ENCODE measurements around the gene SPTBN1. TPM values are rescaled to one million over a fixed set of nuclear protein-coding genes. Genes with fewer than 3 reads are reported as not detected.

SPTBN1 gene
- total RNA-seq, 4 donors from 2014 or later: 353 to 606 (median 498) TPM

GRCh38 chr2:54465143-54465542, 9.0 kb downstream of the SPTBN1 start:
- no peak overlapping the region for H3K4me3 ChIP-seq
- H3K27ac ChIP-seq: peak overlapping the region; percentile 34 to 99 (median 76)
- H3K36me3 ChIP-seq: no peaks in the 10 kb centered on the region
- H3K4me1 ChIP-seq: peaks cover 17 to 97% (median 19%) of the 10 kb centered on the region in 3 donors
- no peaks in the 10 kb centered on the region for H3K27me3 ChIP-seq
- TF ChIP-seq CTCF (IDR thresholded peaks at IDR 0.05) (no peak), POLR2A (IDR thresholded peaks at IDR 0.05) (no peak), EP300 (IDR thresholded peaks at IDR 0.05) (no peak), POLR2AphosphoS5 (IDR thresholded peaks at IDR 0.05) (no peak)
- ATAC-seq: no peak
- H3K9me3 ChIP-seq: no peaks in the 10 kb centered on the region
- WGBS, 2 donors (ENCODE audit: low coverage in 1 of 2): 7 to 29% methylated on average over 2 of the region's 2 CpGs

GRCh38 chr2:54466870-54467269, 10.7 kb downstream of the SPTBN1 start:
- Histone ChIP-seq H3K27ac (peak overlapping the region in 3 of 4 donors; percentile 55 to 77 (median 76)), H3K4me1 (peaks cover 29 to 96% (median 33%) of the 10 kb centered on the region in 3 donors), H3K4me3 (peak overlapping the region in 1 of 2 donors; percentile 20), H3K9me3 (no peaks in the 10 kb centered on the region), H3K36me3 (no peaks in the 10 kb centered on the region), H3K27me3 (no peaks in the 10 kb centered on the region)
- ATAC-seq: peak; percentile 37
- TF ChIP-seq POLR2A (IDR thresholded peaks at IDR 0.05): no peak
- TF ChIP-seq POLR2AphosphoS5 (IDR thresholded peaks at IDR 0.05): peak; percentile 68
- no peak for TF ChIP-seq CTCF (IDR thresholded peaks at IDR 0.05)
- WGBS, 2 donors (ENCODE audit: low coverage in 1 of 2): 19 to 20% methylated on average over 4 of the region's 4 CpGs

- Histone ChIP-seq H3K27ac (peak overlapping the region; percentile 3 to 76 (median 63)), H3K36me3 (no peaks in the 10 kb centered on the region), H3K4me1 (peaks cover 30 to 96% (median 36%) of the 10 kb centered on the region in 3 donors), H3K9me3 (no peaks in the 10 kb centered on the region), H3K4me3 (no peak overlapping the region), H3K27me3 (no peaks in the 10 kb centered on the region)
- no peak for TF ChIP-seq EP300 (IDR thresholded peaks at IDR 0.05)
- no peak for TF ChIP-seq POLR2A (IDR thresholded peaks at IDR 0.05)
- TF ChIP-seq POLR2AphosphoS5 (IDR thresholded peaks at IDR 0.05): no peak
- TF ChIP-seq CTCF (IDR thresholded peaks at IDR 0.05): no peak
- ATAC-seq: no peak
- WGBS, 2 donors (ENCODE audit: low coverage in 1 of 2): 36 to 37% methylated on average over 2 of the region's 2 CpGs
These were observed 12.5 kb downstream of the SPTBN1 start for GRCh38 chr2:54468673-54469072.

GRCh38 chr2:54469484-54470053, 13.4 kb downstream of the SPTBN1 start:
- Histone ChIP-seq H3K36me3 (no peaks in the 10 kb centered on the region), H3K9me3 (no peaks in the 10 kb centered on the region), H3K27ac (peak overlapping the region; percentile 3 to 76 (median 63)), H3K4me1 (peaks cover 33 to 96% (median 43%) of the 10 kb centered on the region in 3 donors), H3K4me3 (no peak overlapping the region), H3K27me3 (no peaks in the 10 kb centered on the region)
- TF ChIP-seq POLR2A (IDR thresholded peaks at IDR 0.05): no peak
- TF ChIP-seq EP300 (IDR thresholded peaks at IDR 0.05): no peak
- no peak for TF ChIP-seq CTCF (IDR thresholded peaks at IDR 0.05)
- no peak for TF ChIP-seq POLR2AphosphoS5 (IDR thresholded peaks at IDR 0.05)
- 23 to 28% methylated on average over 2 of the region's 3 CpGs for WGBS, 2 donors (ENCODE audit: low coverage in 1 of 2)
- ATAC-seq: no peak

- no peaks in the 10 kb centered on the region for H3K9me3 ChIP-seq
- no peak for ATAC-seq
- no peaks in the 10 kb centered on the region for H3K27me3 ChIP-seq
- no peak overlapping the region for H3K4me3 ChIP-seq
- peak overlapping the region; percentile 65 to 76 (median 68) for H3K27ac ChIP-seq
- peaks cover 31 to 96% (median 50%) of the 10 kb centered on the region in 3 donors for H3K4me1 ChIP-seq
- no peak for TF ChIP-seq CTCF (IDR thresholded peaks at IDR 0.05)
- no peak for TF ChIP-seq EP300 (IDR thresholded peaks at IDR 0.05)
- TF ChIP-seq POLR2AphosphoS5 (IDR thresholded peaks at IDR 0.05): no peak
- no peak for TF ChIP-seq POLR2A (IDR thresholded peaks at IDR 0.05)
- WGBS, 2 donors (ENCODE audit: low coverage in 1 of 2): 34 to 36% methylated on average over 6 of the region's 6 CpGs
- no peaks in the 10 kb centered on the region for H3K36me3 ChIP-seq
These were observed 14.3 kb downstream of the SPTBN1 start for GRCh38 chr2:54470266-54470938.

All from gastroesophageal sphincter (tissue), 4 donors.